PC-3 (cell line): Measurements from ENCODE around the gene KNDC1.

ENCODE experiments used
- CTCF ChIP-seq: fragments of 300-600 bp; sonication (generic); conservative IDR thresholded peaks from 2 replicates; pipeline ENCODE4 v1.5.1; 2017; ENCODE audit warnings: antibody characterized with exemption, low read depth, mild to moderate bottlenecking, low read length
- EZH2 ChIP-seq: fragments of 300-600 bp; sonication (generic); IDR thresholded peaks from one replicate; pipeline ENCODE4 v1.6.1; 2017; ENCODE audit warnings: antibody characterized with exemption, mild to moderate bottlenecking, low read length; ENCODE audit not compliant: unreplicated experiment
- EZH2phosphoT487 ChIP-seq: fragments of 300-600 bp; sonication (generic); IDR thresholded peaks from 2 replicates; pipeline ENCODE4 v1.6.1; 2018; ENCODE audit warnings: mild to moderate bottlenecking, antibody characterized with exemption, low read length, borderline replicate concordance

GRCh38 chr10:133217800-133218589 is 58.0 kb downstream of the KNDC1 start:
- no peak for TF ChIP-seq CTCF
- no peak for TF ChIP-seq EZH2phosphoT487
- TF ChIP-seq EZH2 = no peak
